ENCODE measurements around the gene DYNC2LI1. TPM values are rescaled to one million over a fixed set of nuclear protein-coding genes. Genes with fewer than 3 reads are reported as not detected.

The DYNC2LI1 gene
- polyA plus RNA-seq: 69.8 and 97.9 TPM in 2 replicates

DNA sequence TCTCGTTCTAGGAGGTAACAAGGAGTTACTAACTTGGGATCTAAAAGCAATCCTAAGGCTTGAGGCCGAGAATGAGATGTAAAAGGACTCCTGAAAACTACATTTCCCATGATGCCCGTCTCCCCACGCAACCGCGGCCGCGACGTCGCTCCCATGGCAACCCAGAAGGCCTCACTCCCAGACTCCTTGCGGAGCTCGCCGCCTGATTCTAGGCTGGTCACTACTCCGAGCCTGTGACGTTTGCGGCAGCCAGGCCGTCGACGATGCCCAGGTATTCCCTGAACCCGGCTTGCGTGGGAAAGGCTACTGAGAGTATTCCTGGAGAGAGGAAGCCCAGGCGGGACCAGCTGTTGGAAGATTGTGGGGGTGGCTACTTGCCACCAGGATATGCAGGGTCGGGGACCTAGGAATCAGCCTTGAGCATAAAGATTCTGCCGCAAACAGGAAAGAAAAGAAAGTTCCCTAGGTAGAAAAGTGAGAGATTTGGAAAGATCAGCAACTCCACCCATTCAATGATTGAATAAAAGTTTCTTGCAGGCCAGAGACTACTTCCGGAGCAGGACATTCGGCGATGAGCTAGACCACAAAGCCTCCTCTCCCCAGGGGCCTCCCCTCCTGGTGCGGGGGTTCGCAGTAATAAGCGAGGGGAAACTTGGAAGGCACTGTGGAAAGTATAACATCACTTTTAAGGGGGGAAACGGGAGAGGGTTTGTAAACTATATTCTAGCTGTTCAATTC, at the start of gene DYNC2LI1:
TSS of gene DYNC2LI1 (plus strand) at position 164 of the 738 bp plus-strand sequence. CDS start at position 264, 100 bp downstream.

GRCh38 chr2:43838560-43839267, 64.9 kb downstream of the DYNC2LI1 start, which contains the start of the genes ABCG5 and ABCG8:
Gene ABCG5 (minus strand): TSS chr2:43838839. CDS start chr2:43838679, 160 bp downstream.
Gene ABCG8 (plus strand): TSS chr2:43838971. CDS start chr2:43839054, 83 bp downstream.

Other genes with a start within 250 kb of the DYNC2LI1 start
- gene THADA, start 178.0 kb upstream of the DYNC2LI1 start, polyA plus RNA-seq: 5.9 and 10.7 TPM in 2 replicates
- 15.9 and 19.2 TPM in 2 replicates for gene PLEKHH2, start 136.8 kb upstream of the DYNC2LI1 start, polyA plus RNA-seq
- gene C1GALT1C1L, start 97.6 kb upstream of the DYNC2LI1 start, polyA plus RNA-seq: 1.7 and 2.1 TPM in 2 replicates
- 0.48 and 1.3 TPM in 2 replicates for gene ABCG5, start 64.8 kb downstream of the DYNC2LI1 start, polyA plus RNA-seq
- 1.1 TPM in 1 of 2 replicates, not detected in the other for gene ABCG8, start 64.9 kb downstream of the DYNC2LI1 start, polyA plus RNA-seq
- 84.8 and 96.1 TPM in 2 replicates for gene LRPPRC, start 221.9 kb downstream of the DYNC2LI1 start, polyA plus RNA-seq